Hepatocyte (in vitro differentiated cells): ENCODE measurements around the gene BANK1. TPM values are rescaled to one million over a fixed set of nuclear protein-coding genes. Genes with fewer than 3 reads are reported as not detected.

Experiments
- DNase-seq: peaks from one replicate; pipeline ENCODE4 v3.0.0-alpha.2; 2016; ENCODE audit warnings: low spot score
- H2AFZ ChIP-seq: fragments of 200-600 bp; sonication (generic); 2 replicates; pipeline ENCODE4 v1.6.0; 2016; ENCODE audit warnings: antibody characterized with exemption, mild to moderate bottlenecking
- H3K27ac ChIP-seq: fragments of 200-600 bp; sonication (generic); 2 replicates; pipeline ENCODE4 v1.5.1; 2016; ENCODE audit warnings: mild to moderate bottlenecking
- H3K27me3 ChIP-seq: fragments of 200-600 bp; sonication (generic); 2 replicates; pipeline ENCODE4 v1.6.1; 2016
- H3K36me3 ChIP-seq: fragments of 200-600 bp; sonication (generic); replicated peaks from 2 replicates; pipeline ENCODE4 v1.5.1; 2016; ENCODE audit warnings: low read depth; ENCODE audit not compliant: insufficient read depth
- H3K4me1 ChIP-seq: fragments of 200-600 bp; sonication (generic); 2 replicates; pipeline ENCODE4 v1.5.1; 2016; ENCODE audit warnings: mild to moderate bottlenecking, moderate library complexity; ENCODE audit not compliant: insufficient read depth
- H3K4me2 ChIP-seq: fragments of 200-600 bp; sonication (generic); 2 replicates; pipeline ENCODE4 v1.6.0; 2016
- H3K4me3 ChIP-seq: fragments of 200-600 bp; sonication (generic); 2 replicates; pipeline ENCODE4 v1.5.1; 2016; ENCODE audit warnings: mild to moderate bottlenecking
- H3K79me2 ChIP-seq: fragments of 200-600 bp; sonication (generic); 2 replicates; pipeline ENCODE4 v1.6.0; 2017; ENCODE audit warnings: mild to moderate bottlenecking
- H3K9me2 ChIP-seq: fragments of 200-600 bp; sonication (generic); replicated peaks from 2 replicates; pipeline ENCODE4 v1.6.0; 2017; ENCODE audit warnings: mild to moderate bottlenecking; ENCODE audit not compliant: insufficient read depth
- H3K9me3 ChIP-seq: fragments of 200-600 bp; sonication (generic); 2 replicates; pipeline ENCODE4 v1.5.1; 2016; ENCODE audit warnings: low read depth, mild to moderate bottlenecking
- H4K20me1 ChIP-seq: fragments of 200-600 bp; sonication (generic); 2 replicates; pipeline ENCODE4 v1.6.0; 2016; ENCODE audit warnings: mild to moderate bottlenecking; ENCODE audit not compliant: insufficient read depth, poor library complexity, severe bottlenecking
- EZH2 ChIP-seq: fragments of 200-600 bp; sonication (generic); IDR thresholded peaks from 2 replicates; pipeline ENCODE4 v1.6.1; 2016; ENCODE audit warnings: antibody characterized with exemption, mild to moderate bottlenecking, borderline replicate concordance
- EZH2phosphoT487 ChIP-seq: fragments of 200-600 bp; sonication (generic); IDR thresholded peaks from one replicate; pipeline ENCODE4 v1.6.1; 2018; ENCODE audit warnings: antibody characterized with exemption, mild to moderate bottlenecking, low read depth, moderate library complexity; ENCODE audit not compliant: unreplicated experiment, severe bottlenecking
- WGBS: methylation state at CpG from one replicate; pipeline ENCODE4 v1.1.6; 2016; ENCODE audit warnings: low lambda C conversion rate; ENCODE audit errors: missing lambda C conversion rate; 5-methylcytosine and 5-hydroxymethylcytosine counted together
- polyA plus RNA-seq: library from polyadenylated mRNA; unstranded; fragments of >200 nt; fragmentation: Nextera tagmentation; extraction: Ambion mirVana; gene quantifications from 2 replicates; pipeline ENCODE4 v1.2.1, GENCODE V29; 2016
- total RNA-seq: library from RNA; depleted of rRNA; stranded (reverse); fragments of >200 nt; gene quantifications from 2 replicates; pipeline ENCODE4 v1.2.3, GENCODE V29; 2014
- TF ChIP-seq, protein P1 (sequence below): fragments of 200-600 bp; sonication (generic); IDR thresholded peaks from 2 replicates; pipeline ENCODE4 v1.5.1; 2016; ENCODE audit warnings: antibody characterized with exemption, mild to moderate bottlenecking; ENCODE audit not compliant: poor library complexity

BANK1 gene
- total and polyA plus RNA-seq, 2 experiments from 2014 or later: 0.17 to 0.29 TPM

GRCh38 chr4:101818362-101818761 is 27.8 kb downstream of the BANK1 start:
- Histone ChIP-seq H3K9me3 (no peaks in the 10 kb centered on the region), H3K4me1 (no peaks in the 10 kb centered on the region), H3K27me3 (no peaks in the 10 kb centered on the region), H3K27ac (no peak overlapping the region), H2AFZ (no peak overlapping the region), H3K4me2 (no peak overlapping the region), H3K4me3 (no peak overlapping the region), H3K36me3 (no peaks in the 10 kb centered on the region), H3K9me2 (no peaks in the 10 kb centered on the region), H4K20me1 (no peaks in the 10 kb centered on the region), H3K79me2 (no peaks in the 10 kb centered on the region)
- TF ChIP-seq, protein P1, sequence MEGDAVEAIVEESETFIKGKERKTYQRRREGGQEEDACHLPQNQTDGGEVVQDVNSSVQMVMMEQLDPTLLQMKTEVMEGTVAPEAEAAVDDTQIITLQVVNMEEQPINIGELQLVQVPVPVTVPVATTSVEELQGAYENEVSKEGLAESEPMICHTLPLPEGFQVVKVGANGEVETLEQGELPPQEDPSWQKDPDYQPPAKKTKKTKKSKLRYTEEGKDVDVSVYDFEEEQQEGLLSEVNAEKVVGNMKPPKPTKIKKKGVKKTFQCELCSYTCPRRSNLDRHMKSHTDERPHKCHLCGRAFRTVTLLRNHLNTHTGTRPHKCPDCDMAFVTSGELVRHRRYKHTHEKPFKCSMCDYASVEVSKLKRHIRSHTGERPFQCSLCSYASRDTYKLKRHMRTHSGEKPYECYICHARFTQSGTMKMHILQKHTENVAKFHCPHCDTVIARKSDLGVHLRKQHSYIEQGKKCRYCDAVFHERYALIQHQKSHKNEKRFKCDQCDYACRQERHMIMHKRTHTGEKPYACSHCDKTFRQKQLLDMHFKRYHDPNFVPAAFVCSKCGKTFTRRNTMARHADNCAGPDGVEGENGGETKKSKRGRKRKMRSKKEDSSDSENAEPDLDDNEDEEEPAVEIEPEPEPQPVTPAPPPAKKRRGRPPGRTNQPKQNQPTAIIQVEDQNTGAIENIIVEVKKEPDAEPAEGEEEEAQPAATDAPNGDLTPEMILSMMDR: no peak
- TF ChIP-seq EZH2phosphoT487: no peak
- no peak for TF ChIP-seq EZH2
- 82% methylated on average over 2 of the region's 2 CpGs for WGBS
- no peak for DNase-seq

- TF ChIP-seq EZH2phosphoT487: no peak
- TF ChIP-seq EZH2: no peak
- TF ChIP-seq, protein P1: no peak
- no peaks in the 10 kb centered on the region for H4K20me1 ChIP-seq
- no peaks in the 10 kb centered on the region for H3K9me2 ChIP-seq
- no peak overlapping the region for H3K4me3 ChIP-seq
- H2AFZ ChIP-seq: no peak overlapping the region
- H3K4me2 ChIP-seq: no peak overlapping the region
- no peaks in the 10 kb centered on the region for H3K4me1 ChIP-seq
- H3K36me3 ChIP-seq: no peaks in the 10 kb centered on the region
- no peaks in the 10 kb centered on the region for H3K9me3 ChIP-seq
- H3K27ac ChIP-seq: no peak overlapping the region
- no peak for DNase-seq
- no peaks in the 10 kb centered on the region for H3K79me2 ChIP-seq
- H3K27me3 ChIP-seq: no peaks in the 10 kb centered on the region
- 85% methylated on average over 2 of the region's 2 CpGs for WGBS
Observed at GRCh38 chr4:101823864-101824263, 33.3 kb downstream of the BANK1 start.

- Histone ChIP-seq H3K36me3 (no peaks in the 10 kb centered on the region), H3K4me2 (no peak overlapping the region), H3K4me3 (no peak overlapping the region), H3K9me3 (no peaks in the 10 kb centered on the region), H3K9me2 (no peaks in the 10 kb centered on the region), H3K4me1 (no peaks in the 10 kb centered on the region), H3K27me3 (no peaks in the 10 kb centered on the region), H4K20me1 (no peaks in the 10 kb centered on the region), H3K79me2 (no peaks in the 10 kb centered on the region), H3K27ac (no peak overlapping the region), H2AFZ (no peak overlapping the region)
- no peak for DNase-seq
- TF ChIP-seq, protein P1: no peak
- no peak for TF ChIP-seq EZH2
- TF ChIP-seq EZH2phosphoT487: no peak
Observed at GRCh38 chr4:101824500-101824899, 34.0 kb downstream of the BANK1 start.

- TF ChIP-seq EZH2: no peak
- no peak for TF ChIP-seq EZH2phosphoT487
- TF ChIP-seq, protein P1: no peak
- Histone ChIP-seq H3K4me3 (no peak overlapping the region), H2AFZ (no peak overlapping the region), H3K4me1 (no peaks in the 10 kb centered on the region), H3K27ac (no peak overlapping the region), H3K4me2 (no peak overlapping the region), H3K79me2 (no peaks in the 10 kb centered on the region), H3K27me3 (no peaks in the 10 kb centered on the region), H4K20me1 (no peaks in the 10 kb centered on the region), H3K36me3 (no peaks in the 10 kb centered on the region), H3K9me3 (no peaks in the 10 kb centered on the region), H3K9me2 (no peaks in the 10 kb centered on the region)
- 99% methylated on average over 2 of the region's 2 CpGs for WGBS
- no peak for DNase-seq
Observed at GRCh38 chr4:101825953-101826352, 35.4 kb downstream of the BANK1 start.
